T-helper 17 cell (primary cell): Measurements from ENCODE around the gene PPFIA4. TPM values are rescaled to one million over a fixed set of nuclear protein-coding genes. Genes with fewer than 3 reads are reported as not detected.

ENCODE experiments used
- ATAC-seq: fragments of 150-1000 bp; cut with Tn5 transposase; 2 replicates; pipeline ENCODE4 v1.10.0; 2021; ENCODE audit warnings: mild to moderate bottlenecking, moderate library complexity
- DNase-seq, 3 donors: peaks; one replicate each; pipeline versions ENCODE4 v3.0.0 to v3.0.0-alpha.2; 2020 to 2021
- H3K9me3 ChIP-seq: one replicate; pipeline ENCODE4 v1.7.0; 2013; ENCODE audit warnings: low read length, mild to moderate bottlenecking; ENCODE audit not compliant: control insufficient read depth, poor library complexity, severe bottlenecking
- H3K27ac Mint-ChIP-seq: one replicate; pipeline ENCODE4 v1.8.0; 2022; ENCODE audit warnings: mild to moderate bottlenecking, moderate library complexity, mixed read lengths
- H3K27me3 Mint-ChIP-seq: one replicate; pipeline ENCODE4 v1.8.0; 2022; ENCODE audit warnings: mixed read lengths
- H3K36me3 Mint-ChIP-seq: one replicate; pipeline ENCODE4 v1.8.0; 2022; ENCODE audit warnings: low read depth, mixed read lengths
- H3K4me1 Mint-ChIP-seq: one replicate; pipeline ENCODE4 v1.8.0; 2022; ENCODE audit warnings: mild to moderate bottlenecking, mixed read lengths
- H3K4me3 Mint-ChIP-seq: one replicate; pipeline ENCODE4 v1.8.0; 2022; ENCODE audit warnings: mild to moderate bottlenecking, moderate library complexity, mixed read lengths
- total RNA-seq, 4 donors: library from RNA in 2 of 4; stranded (reverse) in 2 of 4; gene quantifications; one replicate each; pipeline ENCODE4 v1.2.3 and lab custom pipeline; 2022 to 2026

The PPFIA4 gene
- total RNA-seq, 2 donors from 2014 or later = 0.81 to 1.5 TPM

GRCh38 chr1:203060115-203060514 is 33.8 kb downstream of the PPFIA4 start:
- peaks cover 6% of the 10 kb centered on the region for H3K36me3 Mint-ChIP-seq
- no peak for ATAC-seq
- H3K9me3 ChIP-seq = no peaks in the 10 kb centered on the region
- DNase-seq = no peak
- peaks cover 63% of the 10 kb centered on the region for H3K27me3 Mint-ChIP-seq
- H3K4me3 Mint-ChIP-seq = no peak overlapping the region
- no peak overlapping the region for H3K27ac Mint-ChIP-seq
- H3K4me1 Mint-ChIP-seq = peaks cover 8% of the 10 kb centered on the region

- DNase-seq (no peak), ATAC-seq (no peak)
- Mint-ChIP-seq H3K4me3 (no peak overlapping the region), H3K27me3 (peaks cover 40% of the 10 kb centered on the region), H3K4me1 (peaks cover 2% of the 10 kb centered on the region), H3K27ac (no peak overlapping the region), H3K36me3 (peaks cover 9% of the 10 kb centered on the region)
- no peaks in the 10 kb centered on the region for H3K9me3 ChIP-seq
Measured at GRCh38 chr1:203063287-203063686, 37.0 kb downstream of the PPFIA4 start.

- ATAC-seq (no peak), DNase-seq (no peak)
- no peak overlapping the region for H3K4me3 Mint-ChIP-seq
- no peak overlapping the region for H3K27ac Mint-ChIP-seq
- H3K27me3 Mint-ChIP-seq = peaks cover 37% of the 10 kb centered on the region
- H3K36me3 Mint-ChIP-seq = peaks cover 5% of the 10 kb centered on the region
- no peaks in the 10 kb centered on the region for H3K9me3 ChIP-seq
- H3K4me1 Mint-ChIP-seq = peaks cover 8% of the 10 kb centered on the region
Measured at GRCh38 chr1:203065191-203065590, 38.9 kb downstream of the PPFIA4 start.

- peaks cover 8% of the 10 kb centered on the region for H3K4me1 Mint-ChIP-seq
- H3K27me3 Mint-ChIP-seq = peaks cover 33% of the 10 kb centered on the region
- ATAC-seq (no peak), DNase-seq (no peak)
- no peak overlapping the region for H3K4me3 Mint-ChIP-seq
- no peak overlapping the region for H3K27ac Mint-ChIP-seq
- no peaks in the 10 kb centered on the region for H3K9me3 ChIP-seq
- H3K36me3 Mint-ChIP-seq = peaks cover 3% of the 10 kb centered on the region
Measured at GRCh38 chr1:203065986-203066385, 39.7 kb downstream of the PPFIA4 start.

- no peak for ATAC-seq
- Mint-ChIP-seq H3K4me3 (no peak overlapping the region), H3K4me1 (peaks cover 8% of the 10 kb centered on the region), H3K36me3 (peaks cover 3% of the 10 kb centered on the region), H3K27me3 (peaks cover 32% of the 10 kb centered on the region), H3K27ac (no peak overlapping the region)
- no peaks in the 10 kb centered on the region for H3K9me3 ChIP-seq
- DNase-seq = no peak
Measured at GRCh38 chr1:203066965-203067364, 40.7 kb downstream of the PPFIA4 start.

DNA sequence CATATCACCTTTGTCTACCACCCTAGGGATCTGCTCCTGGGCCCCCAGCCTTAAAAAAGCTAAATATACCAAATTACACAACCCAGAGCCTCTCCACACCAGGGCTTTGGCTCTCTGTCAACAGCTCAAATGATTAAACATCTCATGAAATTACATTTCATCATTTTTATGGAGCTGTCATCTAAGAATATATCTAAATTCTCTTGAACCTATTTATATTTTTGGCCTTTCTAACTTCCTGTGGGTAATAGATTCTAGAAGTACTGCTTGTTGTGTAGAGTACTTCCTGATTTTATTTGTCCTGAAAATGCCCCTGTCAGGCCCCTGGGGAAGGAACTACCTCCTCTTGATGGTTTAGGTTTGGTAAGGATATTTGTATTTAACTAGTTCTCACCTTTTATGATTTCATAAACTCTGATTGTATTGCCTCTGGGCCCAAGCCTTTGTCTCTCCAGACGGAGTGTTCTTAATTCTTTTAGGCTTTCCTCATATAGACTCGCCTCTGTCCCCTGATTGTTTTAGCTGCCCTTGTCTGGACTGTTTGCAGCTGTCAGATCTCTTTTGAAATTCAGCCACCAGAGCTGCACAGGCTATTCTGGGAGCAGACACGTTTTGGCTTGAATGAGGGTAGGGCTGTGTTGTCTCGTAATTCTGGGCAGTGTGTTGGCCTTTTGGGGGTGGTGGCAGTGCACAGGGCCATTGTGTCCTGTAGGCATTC is 42.9 kb downstream of the PPFIA4 start:
- Mint-ChIP-seq H3K27ac (no peak overlapping the region), H3K27me3 (peaks cover 40% of the 10 kb centered on the region), H3K4me3 (no peak overlapping the region), H3K4me1 (peaks cover 18% of the 10 kb centered on the region), H3K36me3 (peaks cover 15% of the 10 kb centered on the region)
- ATAC-seq (no peak), DNase-seq (no peak)
- no peaks in the 10 kb centered on the region for H3K9me3 ChIP-seq

GRCh38 chr1:203072002-203072602 is 45.8 kb downstream of the PPFIA4 start:
- ATAC-seq = no peak
- DNase-seq = no peak
- H3K9me3 ChIP-seq = no peaks in the 10 kb centered on the region
- no peak overlapping the region for H3K4me3 Mint-ChIP-seq
- peaks cover 57% of the 10 kb centered on the region for H3K27me3 Mint-ChIP-seq
- H3K36me3 Mint-ChIP-seq = peaks cover 15% of the 10 kb centered on the region
- H3K27ac Mint-ChIP-seq = no peak overlapping the region
- peaks cover 25% of the 10 kb centered on the region for H3K4me1 Mint-ChIP-seq

DNA sequence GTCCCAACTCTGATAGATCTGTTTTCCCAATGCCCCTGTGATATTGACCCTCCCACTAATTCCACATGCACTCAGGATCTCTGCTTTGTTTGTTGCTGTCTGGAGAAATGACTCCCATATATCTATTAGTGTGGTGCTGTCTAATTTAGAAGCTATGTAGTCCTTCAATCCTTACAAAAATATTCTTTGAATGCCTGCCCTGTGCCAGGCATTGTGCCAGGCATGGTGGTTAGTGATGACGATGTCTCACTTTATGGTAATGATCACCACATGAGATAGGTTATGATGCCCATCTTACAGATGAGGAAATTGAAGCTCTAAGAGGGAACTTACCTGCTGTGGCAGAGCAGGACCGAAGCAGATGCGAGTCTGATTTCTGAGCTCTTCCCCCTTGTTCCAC is 46.6 kb downstream of the PPFIA4 start:
- Mint-ChIP-seq H3K4me3 (no peak overlapping the region), H3K4me1 (peaks cover 23% of the 10 kb centered on the region), H3K27me3 (peaks cover 60% of the 10 kb centered on the region), H3K27ac (no peak overlapping the region), H3K36me3 (peaks cover 15% of the 10 kb centered on the region)
- H3K9me3 ChIP-seq = no peaks in the 10 kb centered on the region
- DNase-seq (no peak), ATAC-seq (no peak)

- no peak overlapping the region for H3K27ac Mint-ChIP-seq
- DNase-seq (no peak), ATAC-seq (no peak)
- no peaks in the 10 kb centered on the region for H3K9me3 ChIP-seq
- H3K27me3 Mint-ChIP-seq = peaks cover 64% of the 10 kb centered on the region
- peaks cover 15% of the 10 kb centered on the region for H3K36me3 Mint-ChIP-seq
- no peak overlapping the region for H3K4me3 Mint-ChIP-seq
- H3K4me1 Mint-ChIP-seq = peaks cover 23% of the 10 kb centered on the region
Measured at GRCh38 chr1:203073469-203073868, 47.2 kb downstream of the PPFIA4 start.

DNA sequence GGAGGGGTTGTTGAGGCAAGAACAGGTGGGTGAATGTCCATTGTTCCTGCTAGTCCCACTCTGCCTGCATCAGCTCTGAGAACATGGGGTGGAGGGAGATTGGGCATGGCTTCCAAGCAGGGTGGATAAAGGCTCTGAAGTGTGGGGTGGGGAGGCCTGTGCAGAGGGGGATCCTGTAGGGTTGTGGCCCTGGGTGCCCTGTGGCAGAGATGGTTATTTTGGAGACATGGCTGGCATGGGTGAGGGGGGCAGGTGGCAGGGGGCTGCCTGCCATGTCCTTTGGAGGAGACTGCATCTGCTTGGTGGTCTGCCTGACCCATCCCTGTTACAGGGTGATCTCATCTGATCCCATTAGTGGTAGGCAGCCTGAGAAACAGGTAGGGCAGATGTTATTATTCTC is 48.3 kb downstream of the PPFIA4 start:
- peaks cover 15% of the 10 kb centered on the region for H3K36me3 Mint-ChIP-seq
- no peaks in the 10 kb centered on the region for H3K9me3 ChIP-seq
- no peak overlapping the region for H3K27ac Mint-ChIP-seq
- H3K4me3 Mint-ChIP-seq = no peak overlapping the region
- peaks cover 69% of the 10 kb centered on the region for H3K27me3 Mint-ChIP-seq
- ATAC-seq (no peak), DNase-seq (no peak)
- H3K4me1 Mint-ChIP-seq = peaks cover 17% of the 10 kb centered on the region

DNA sequence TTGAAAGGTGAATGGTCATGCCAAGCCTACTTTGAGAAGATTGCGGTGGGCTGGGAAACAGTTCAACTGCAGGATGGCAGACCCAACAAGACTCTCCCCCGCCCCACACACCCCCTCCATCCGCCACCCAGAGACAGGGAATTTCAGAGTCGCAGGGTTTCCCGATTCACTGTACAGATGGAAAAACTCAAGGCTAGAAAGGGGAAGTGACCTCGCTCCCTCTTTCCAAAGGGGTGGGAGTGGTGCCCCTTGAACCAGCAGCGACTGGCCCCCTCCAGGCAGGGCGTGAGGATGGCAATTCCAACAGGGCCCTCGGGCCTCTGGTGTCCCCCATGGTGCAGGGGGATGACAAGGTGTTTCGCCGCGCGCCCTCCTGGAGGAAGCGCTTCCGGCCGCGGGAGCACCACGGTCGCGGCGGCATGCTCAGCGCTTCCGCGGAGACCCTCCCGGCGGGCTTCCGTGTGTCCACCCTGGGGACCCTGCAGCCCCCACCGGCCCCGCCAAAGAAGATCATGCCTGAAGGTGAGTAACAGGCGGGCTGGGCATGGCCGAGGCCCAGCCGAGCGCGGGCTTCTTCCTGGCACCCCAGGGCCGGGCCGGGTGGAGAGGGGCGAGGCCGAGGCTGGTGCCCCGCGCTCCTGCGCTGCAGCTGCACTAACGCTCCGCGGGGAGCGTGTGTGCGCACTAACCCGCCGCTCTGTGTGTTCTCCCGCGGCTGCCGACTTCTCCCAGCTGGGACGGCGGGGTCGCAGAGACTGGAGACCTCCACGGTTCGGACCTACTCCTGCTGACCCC is 49.1 kb downstream of the PPFIA4 start:
- no peak for DNase-seq
- H3K9me3 ChIP-seq = no peaks in the 10 kb centered on the region
- H3K27ac Mint-ChIP-seq = no peak overlapping the region
- H3K4me1 Mint-ChIP-seq = peaks cover 17% of the 10 kb centered on the region
- peaks cover 76% of the 10 kb centered on the region for H3K27me3 Mint-ChIP-seq
- peak; percentile 33 for ATAC-seq
- peaks cover 15% of the 10 kb centered on the region for H3K36me3 Mint-ChIP-seq
- H3K4me3 Mint-ChIP-seq = no peak overlapping the region

DNA sequence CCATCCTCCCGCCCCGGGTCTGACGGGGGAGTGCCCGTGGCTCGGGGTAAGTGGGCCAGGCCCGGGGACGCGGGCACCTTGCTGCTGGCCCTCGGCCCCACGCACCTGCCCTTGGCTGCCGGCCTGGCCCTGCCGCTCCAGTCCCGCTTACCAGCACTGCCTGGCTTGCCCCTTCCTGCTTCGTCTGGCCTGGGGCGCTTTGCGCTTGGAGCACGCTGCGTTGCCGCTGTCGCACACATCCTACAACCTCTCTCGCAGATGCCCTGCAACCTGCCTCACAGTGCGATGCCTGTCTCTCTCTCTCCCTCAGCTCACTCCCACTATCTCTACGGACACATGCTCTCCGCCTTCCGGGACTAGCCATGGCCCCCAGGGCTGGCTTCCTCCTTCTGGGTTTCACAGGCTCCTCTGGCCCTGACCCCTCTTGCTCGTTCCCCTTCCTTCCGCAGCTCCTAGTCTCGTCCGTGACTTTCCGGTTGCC is 49.8 kb downstream of the PPFIA4 start:
- Mint-ChIP-seq H3K27me3 (peaks cover 80% of the 10 kb centered on the region), H3K36me3 (peaks cover 15% of the 10 kb centered on the region), H3K4me1 (peaks cover 17% of the 10 kb centered on the region), H3K4me3 (peak overlapping the region; percentile 84), H3K27ac (no peak overlapping the region)
- ATAC-seq = no peak
- no peak for DNase-seq
- H3K9me3 ChIP-seq = no peaks in the 10 kb centered on the region

GRCh38 chr1:203077367-203077766 is 51.1 kb downstream of the PPFIA4 start:
- Mint-ChIP-seq H3K36me3 (peaks cover 15% of the 10 kb centered on the region), H3K27ac (no peak overlapping the region), H3K27me3 (peaks cover 83% of the 10 kb centered on the region), H3K4me3 (no peak overlapping the region), H3K4me1 (peaks cover 17% of the 10 kb centered on the region)
- DNase-seq (no peak), ATAC-seq (no peak)
- no peaks in the 10 kb centered on the region for H3K9me3 ChIP-seq
